Left renal cortex interstitium (tissue), 4 donors: ENCODE data around the gene PFKFB3. TPM values are rescaled to one million over a fixed set of nuclear protein-coding genes. Genes with fewer than 3 reads are reported as not detected.

ENCODE experiments used
- DNase-seq, 4 donors: peaks; one replicate each; pipeline ENCODE4 v3.0.0-alpha.2; 2013; ENCODE audit warnings: low read depth in 4 of 4, low spot score in 2 of 4, missing footprints in 1 of 4
- polyA plus RNA-seq, 4 donors: library from polyadenylated mRNA; unstranded; fragments of 120-200 nt; gene quantifications; one replicate each; pipeline ENCODE4 v1.2.1, GENCODE V29; 2013; ENCODE audit not compliant: insufficient read length in 4 of 4

Gene PFKFB3
- polyA plus RNA-seq, 4 donors = 32.7 to 45.0 (median 39.6) TPM

- DNase-seq = no peak
Observed at GRCh38 chr10:6297951-6298381, 95.2 kb downstream of the PFKFB3 start.

DNA sequence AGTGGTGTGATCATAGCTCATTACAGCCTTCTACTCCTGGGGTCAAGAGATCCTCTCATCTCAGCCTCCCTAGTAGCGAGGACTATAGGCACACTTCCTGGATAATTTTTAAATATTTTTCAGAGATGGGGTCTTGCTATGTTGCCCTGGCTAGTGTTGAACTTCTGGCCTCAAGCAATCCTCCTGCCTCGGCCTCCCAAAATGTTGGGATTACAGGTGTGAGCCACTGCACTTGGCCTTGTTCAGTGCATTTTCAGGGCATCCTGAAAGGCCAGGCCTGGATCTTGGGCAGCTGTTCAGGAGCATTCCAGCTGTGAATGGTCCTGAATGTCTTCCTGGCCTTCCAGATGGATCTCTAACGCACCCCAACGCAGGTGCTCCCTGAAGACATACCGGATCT lies 95.7 kb downstream of the PFKFB3 start:
- no peak for DNase-seq

GRCh38 chr10:6299234-6299633 lies 96.5 kb downstream of the PFKFB3 start:
- DNase-seq = no peak

- DNase-seq = no peak
Observed at GRCh38 chr10:6299743-6300105, 97.0 kb downstream of the PFKFB3 start.

GRCh38 chr10:6300106-6300783 lies 97.5 kb downstream of the PFKFB3 start:
- no peak for DNase-seq

DNA sequence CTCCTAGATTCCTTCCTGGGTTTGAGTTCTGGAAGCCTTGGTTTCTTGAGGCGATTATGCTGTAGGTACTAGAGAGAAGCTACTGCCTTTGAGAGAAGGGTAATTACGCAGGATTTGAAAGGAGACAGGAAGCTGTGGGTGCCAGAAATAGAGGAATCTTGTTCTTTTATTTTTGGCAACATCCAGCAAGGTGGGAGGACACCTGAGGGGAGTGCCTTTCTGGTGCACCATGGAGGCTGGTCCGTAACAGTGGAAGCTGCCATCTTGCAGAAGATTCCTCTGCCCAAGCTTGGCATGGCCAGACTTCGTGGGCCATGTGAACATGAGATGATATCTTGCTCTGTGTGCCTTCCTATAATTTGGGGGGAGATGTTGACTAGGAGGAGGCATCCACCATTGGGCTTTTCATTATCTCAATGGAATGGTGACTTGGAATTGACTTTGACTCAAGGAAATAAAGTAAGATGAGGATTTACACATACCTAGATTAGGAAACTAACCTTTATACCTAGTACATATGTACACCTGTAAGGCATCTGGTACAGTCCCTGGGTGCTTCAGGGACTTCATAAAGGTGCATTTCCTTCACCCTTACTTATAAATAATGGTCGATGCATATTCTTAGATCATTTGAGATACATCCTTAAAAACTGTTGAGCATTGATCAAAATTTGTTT lies 98.2 kb downstream of the PFKFB3 start:
- no peak for DNase-seq

- no peak for DNase-seq
Observed at GRCh38 chr10:6301488-6302075, 98.8 kb downstream of the PFKFB3 start.

Other genes starting within 250 kb of the PFKFB3 start
- gene IL15RA, start 225.4 kb upstream of the PFKFB3 start, polyA plus RNA-seq = 1 to 10 TPM; 1.8 to 2.4 (median 2.2) TPM
- under 1 TPM in 2 of 4 donors, not detected in 2; 0.06 to 0.20 TPM for gene IL2RA, start 140.6 kb upstream of the PFKFB3 start, polyA plus RNA-seq
- 100 to 1,000 TPM; 118 to 229 (median 167) TPM for gene RBM17, start 113.9 kb upstream of the PFKFB3 start, polyA plus RNA-seq